GM13976 (cell line): ENCODE results near the gene BMP4.

Source experiments
- DNase-seq: peaks from one replicate; pipeline ENCODE4 v3.0.0; 2012; ENCODE audit warnings: low spot score
- in situ Hi-C: fragments of 300-500 bp; cut with MboI; formaldehyde crosslinking; loops from one replicate; pipeline ENCODE4 v1.12.0; 2022; ENCODE audit warnings: low sequenced_read_pairs, mixed read lengths, inconsistent platforms; ENCODE audit not compliant: unreplicated experiment
- TF ChIP-seq, protein P1 (sequence below): IDR thresholded peaks from 2 replicates; pipeline ENCODE4 v1.5.1; 2012; ENCODE audit warnings: borderline replicate concordance, mild to moderate bottlenecking; ENCODE audit not compliant: insufficient read depth; ENCODE audit errors: extremely low read depth, missing control alignments, control extremely low read depth

Gene BMP4

DNA sequence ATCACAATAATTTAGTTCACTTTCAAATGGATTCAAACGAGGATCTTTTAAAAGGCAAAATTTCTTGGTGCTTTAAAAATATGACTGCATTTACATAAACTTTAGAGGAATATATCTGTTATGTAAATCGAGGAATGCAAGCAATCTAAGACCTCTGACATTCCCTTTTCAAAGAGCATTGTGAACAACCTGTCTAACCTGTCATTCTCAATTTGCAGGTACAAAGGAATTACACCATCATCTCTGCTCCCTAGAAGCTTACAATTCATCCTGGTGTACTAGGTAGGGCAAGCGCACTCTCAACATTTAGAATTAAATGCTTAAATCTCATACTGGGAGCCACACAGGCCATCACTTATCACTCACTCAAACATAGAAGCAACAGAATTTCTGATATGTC, 35.6 kb downstream of the BMP4 start:
- in situ Hi-C loops = no loop called here
- TF ChIP-seq, protein P1, sequence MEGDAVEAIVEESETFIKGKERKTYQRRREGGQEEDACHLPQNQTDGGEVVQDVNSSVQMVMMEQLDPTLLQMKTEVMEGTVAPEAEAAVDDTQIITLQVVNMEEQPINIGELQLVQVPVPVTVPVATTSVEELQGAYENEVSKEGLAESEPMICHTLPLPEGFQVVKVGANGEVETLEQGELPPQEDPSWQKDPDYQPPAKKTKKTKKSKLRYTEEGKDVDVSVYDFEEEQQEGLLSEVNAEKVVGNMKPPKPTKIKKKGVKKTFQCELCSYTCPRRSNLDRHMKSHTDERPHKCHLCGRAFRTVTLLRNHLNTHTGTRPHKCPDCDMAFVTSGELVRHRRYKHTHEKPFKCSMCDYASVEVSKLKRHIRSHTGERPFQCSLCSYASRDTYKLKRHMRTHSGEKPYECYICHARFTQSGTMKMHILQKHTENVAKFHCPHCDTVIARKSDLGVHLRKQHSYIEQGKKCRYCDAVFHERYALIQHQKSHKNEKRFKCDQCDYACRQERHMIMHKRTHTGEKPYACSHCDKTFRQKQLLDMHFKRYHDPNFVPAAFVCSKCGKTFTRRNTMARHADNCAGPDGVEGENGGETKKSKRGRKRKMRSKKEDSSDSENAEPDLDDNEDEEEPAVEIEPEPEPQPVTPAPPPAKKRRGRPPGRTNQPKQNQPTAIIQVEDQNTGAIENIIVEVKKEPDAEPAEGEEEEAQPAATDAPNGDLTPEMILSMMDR = no peak
- no peak for DNase-seq

DNA sequence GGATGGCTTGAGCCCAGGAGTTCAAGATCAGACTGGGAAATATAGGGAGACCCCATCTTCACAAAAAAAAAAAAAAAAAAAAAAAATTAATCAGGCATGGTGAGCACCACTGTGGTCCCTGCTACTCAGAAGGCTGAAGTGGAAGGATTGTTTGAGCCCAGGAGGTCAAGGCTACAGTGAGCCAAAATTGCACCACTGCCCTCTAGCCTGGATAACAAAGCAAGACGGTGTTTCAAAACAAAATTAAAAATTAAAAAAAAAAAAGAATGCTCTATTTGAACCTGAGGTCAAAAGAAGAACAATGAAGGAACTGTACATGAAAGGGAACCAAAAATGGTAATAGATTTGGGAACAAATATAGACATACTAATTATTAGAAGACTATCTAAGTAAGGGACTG, 40.4 kb downstream of the BMP4 start:
- in situ Hi-C loops = no loop called here
- no peak for DNase-seq
- TF ChIP-seq, protein P1 = no peak

DNA sequence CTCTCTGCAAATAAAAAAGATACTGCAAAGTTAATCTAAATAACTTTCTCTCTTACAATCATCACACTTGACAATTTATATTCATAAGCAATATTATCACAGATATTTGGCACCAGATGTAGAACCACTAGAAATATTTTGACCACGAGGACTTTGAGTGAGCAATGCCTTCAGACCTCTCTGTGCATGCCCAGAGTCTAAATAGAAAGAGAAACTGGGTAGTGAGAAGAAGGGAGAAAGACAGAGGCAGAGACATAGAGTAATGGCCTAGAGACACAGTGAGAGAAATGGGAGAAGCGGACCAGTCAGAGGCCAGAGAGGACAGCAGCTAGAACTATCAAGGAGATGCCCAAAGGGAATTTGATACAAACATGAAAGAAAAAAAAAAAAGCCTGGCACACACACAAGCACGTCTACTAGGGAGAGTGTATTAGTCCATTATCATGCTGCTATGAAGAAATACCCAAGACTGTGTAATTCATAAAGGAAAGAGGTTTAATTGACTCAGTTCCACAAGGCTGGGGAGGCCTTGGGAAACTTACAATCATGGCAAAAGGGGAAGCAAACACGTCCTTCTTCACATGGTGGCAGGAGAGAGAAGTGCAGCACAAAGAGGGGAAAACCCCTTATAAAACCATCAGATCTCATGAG, 41.1 kb downstream of the BMP4 start:
- TF ChIP-seq, protein P1 = no peak
- in situ Hi-C loops = no loop called here
- DNase-seq = no peak

DNA sequence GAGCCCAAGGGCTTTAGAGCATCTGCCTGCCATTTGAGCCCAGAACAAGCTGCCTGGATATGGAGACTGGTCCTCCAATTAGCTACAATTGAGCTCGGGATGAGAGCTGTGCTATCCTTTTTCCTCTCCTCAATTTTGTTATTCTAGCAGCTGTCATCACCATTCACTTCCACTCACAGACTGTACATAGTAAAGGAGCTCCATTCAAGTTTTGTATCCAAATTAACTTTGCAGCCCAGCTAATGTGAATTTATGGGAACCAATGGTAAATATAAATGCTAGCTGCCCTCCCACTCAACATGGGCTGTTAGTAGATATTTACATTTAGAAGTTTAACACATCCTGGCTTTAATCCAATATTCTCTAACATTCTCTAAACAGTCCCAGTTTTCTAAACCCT, 44.6 kb downstream of the BMP4 start:
- TF ChIP-seq, protein P1 = no peak
- DNase-seq = no peak
- in situ Hi-C loops = no loop called here

DNA sequence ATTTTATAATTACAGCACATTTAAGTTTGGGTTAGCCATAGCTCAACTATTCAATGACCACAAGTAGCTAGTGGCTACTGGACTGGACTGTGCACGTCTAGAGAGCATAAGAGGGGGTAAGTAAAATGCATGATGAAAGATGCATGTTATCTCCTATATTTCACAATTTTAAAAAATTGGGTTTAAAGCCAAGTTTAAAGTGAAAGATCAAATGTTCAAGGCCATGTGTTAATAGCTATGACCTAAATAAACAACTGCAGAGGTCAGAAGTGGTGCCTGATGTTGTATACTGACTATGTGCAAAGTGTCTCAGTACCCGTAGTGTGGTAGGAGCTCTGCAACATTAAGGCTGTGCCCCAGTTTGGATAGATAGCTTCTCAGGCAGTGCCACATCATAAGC, 48.2 kb downstream of the BMP4 start:
- in situ Hi-C loops = no loop called here
- TF ChIP-seq, protein P1 = no peak
- DNase-seq = no peak

DNA sequence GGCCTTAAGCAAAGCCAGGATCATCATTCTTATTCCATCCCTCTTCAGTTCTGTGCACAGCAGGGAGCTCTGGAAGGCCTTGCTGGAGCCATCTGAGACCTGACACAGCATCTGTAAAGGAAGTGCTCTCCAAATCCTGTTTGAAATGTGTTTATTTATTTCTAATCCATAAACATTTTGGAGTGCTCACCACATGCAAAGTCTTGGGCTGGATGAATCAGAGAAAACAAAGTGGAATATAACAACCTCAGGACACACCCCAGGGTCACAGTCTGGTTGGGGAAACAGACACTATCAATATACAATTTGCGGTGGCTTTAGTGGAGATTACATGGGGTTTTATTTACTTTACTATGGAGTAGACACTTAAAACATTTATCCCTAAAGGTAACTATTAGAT, 54.3 kb downstream of the BMP4 start:
- TF ChIP-seq, protein P1 = no peak

DNA sequence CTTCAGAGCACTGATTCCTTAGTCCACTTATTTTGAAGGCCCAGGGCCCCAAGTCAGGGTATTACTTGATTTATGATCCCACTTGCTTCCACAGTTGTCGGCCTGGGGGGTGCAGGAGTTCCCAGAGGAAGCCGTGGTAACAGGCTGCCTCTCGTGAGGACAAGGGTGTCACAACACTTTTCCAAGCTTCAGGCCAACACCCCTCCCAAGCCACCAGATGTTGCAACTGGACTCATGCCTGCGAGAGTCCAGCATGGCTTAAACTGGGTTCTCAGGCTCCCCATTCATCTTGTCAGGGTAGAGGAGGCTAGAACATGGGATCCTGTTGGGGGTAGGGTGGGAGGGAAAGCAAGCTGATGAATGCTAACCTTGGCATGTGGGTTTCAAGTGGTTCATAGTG, 56.1 kb downstream of the BMP4 start:
- DNase-seq = no peak
- in situ Hi-C loops = no loop called here
- TF ChIP-seq, protein P1 = no peak

More for the DNA sequence above, 54.3 kb downstream of the BMP4 start:
- in situ Hi-C loops = no loop called here
- no peak for DNase-seq
